ENCODE measurements around the gene NPAT. TPM values are rescaled to one million over a fixed set of nuclear protein-coding genes. Genes with fewer than 3 reads are reported as not detected.

Gene NPAT
- total and polyA plus RNA-seq, 9 of the 15 experiments (the other 6 are each of a cell fraction or from before 2014, with no cell fraction given) = 8.8 to 30.0 (median 22.1) TPM

DNA sequence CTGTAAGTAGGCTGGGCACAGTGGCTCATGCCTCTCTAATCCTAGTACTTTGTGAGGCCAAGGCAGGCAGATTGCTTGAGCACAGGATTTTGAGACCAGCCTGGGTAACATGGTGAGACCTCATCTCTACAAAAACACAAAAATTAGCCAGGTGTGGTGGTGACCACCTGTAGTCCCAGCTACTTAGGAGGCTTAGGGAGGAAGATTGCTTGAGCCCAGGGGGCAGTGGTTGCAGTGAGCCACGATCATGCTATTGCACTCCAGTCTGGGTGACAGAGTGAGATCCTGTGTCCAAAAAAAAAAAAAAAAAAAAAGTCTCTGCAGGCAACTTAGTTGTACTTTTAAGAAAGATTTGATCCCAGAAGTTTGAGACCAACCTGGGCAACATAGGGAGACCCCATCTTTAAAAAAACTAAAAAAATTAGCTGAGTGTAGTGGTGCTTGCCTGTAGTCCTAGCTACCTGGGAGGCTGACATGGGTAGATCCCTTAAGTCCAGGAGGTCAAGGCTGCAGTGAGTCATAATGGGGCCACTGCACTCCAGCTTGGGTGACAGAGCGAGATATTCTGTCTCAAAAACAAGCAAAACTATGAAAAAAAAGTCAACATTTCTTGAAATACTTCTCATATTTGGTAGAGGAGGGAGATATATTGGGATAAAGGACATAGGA lies 11.0 kb upstream of the NPAT start:
- DNase-seq (ENCODE audit: extremely low read depth in 1 of 4, low spot score in 3 of 4) (peak in 1 of 4 experiments; percentile 26), FAIRE-seq (peak; percentile 35), ATAC-seq (peak; percentile 54; the same call in 2 of the 3 replicates)
- in situ Hi-C loops (cut with MboI) (no loop called here), intact Hi-C loops (cut with micrococcal nuclease) (no loop called here)
- peaks cover 45% of the 10 kb centered on the region for H3K36me3 ChIP-seq (ENCODE audit: control insufficient read depth, insufficient read depth, low read length)
- no peak overlapping the region for H3K4me3 ChIP-seq
- TF ChIP-seq PTRF (tag; IDR thresholded peaks at IDR 0.05) (no peak), FOSL1 (tag; conservative IDR thresholded peaks at IDR 0.05) (0 out of 2 replicates have a peak, but pooled peaks have one; percentile 24)
- H3K79me2 ChIP-seq (ENCODE audit: control insufficient read depth, insufficient read depth, low read length) = 0 out of 3 replicates have a peak, but pooled peaks cover under 1% of the 10 kb centered on the region
- BruUV-seq (replicated peaks) = no TSS peak
- no peaks in the 10 kb centered on the region for H3K4me1 ChIP-seq (replicated peaks in 1 of 2; ENCODE audit: control insufficient read depth in 2 of 2, insufficient read depth in 2 of 2, low read length in 2 of 2)
- no peaks in the 10 kb centered on the region for H3K9me3 ChIP-seq (replicated peaks; ENCODE audit: control insufficient read depth, insufficient read depth, low read depth, low read length)
- H4K20me1 ChIP-seq (replicated peaks; ENCODE audit: control insufficient read depth, insufficient read depth, low read length) = no peaks in the 10 kb centered on the region
- no peak overlapping the region for H3K27ac ChIP-seq (ENCODE audit: extremely low read depth, low read depth, low read length)
- H3K27me3 ChIP-seq (ENCODE audit: control insufficient read depth in 2 of 2, insufficient read depth in 2 of 2, low read length in 2 of 2) = no peaks in the 10 kb centered on the region
- H3K9me1 ChIP-seq (ENCODE audit: control insufficient read depth, insufficient read depth, low read length) = no peaks in the 10 kb centered on the region
- POLR2A ChIA-PET = interaction anchor here (1.0 kb wide), 1 partner anchor 10 kb away, joined by 3 read pairs; the partner anchor contains the start of gene ATM
- H2AFZ ChIP-seq (ENCODE audit: low read depth, low read length) = no peak overlapping the region
- H3K4me2 ChIP-seq (ENCODE audit: insufficient read depth, low read length) = no peak overlapping the region
- no peak overlapping the region for H3K9ac ChIP-seq (ENCODE audit: insufficient read depth in 1 of 2, low read depth in 2 of 2, low read length in 2 of 2)
- 79% methylated on average over 2 of the region's 2 CpGs for WGBS (ENCODE audit: insufficient coverage, low coverage, missing lambda C conversion rate)
- CTCF ChIA-PET (ENCODE audit: low intra/inter-chr PET ratio) = interaction anchor here (0.6 kb wide), 1 partner anchor 17 kb away, joined by 3 read pairs; no protein-coding TSS in a partner anchor

DNA sequence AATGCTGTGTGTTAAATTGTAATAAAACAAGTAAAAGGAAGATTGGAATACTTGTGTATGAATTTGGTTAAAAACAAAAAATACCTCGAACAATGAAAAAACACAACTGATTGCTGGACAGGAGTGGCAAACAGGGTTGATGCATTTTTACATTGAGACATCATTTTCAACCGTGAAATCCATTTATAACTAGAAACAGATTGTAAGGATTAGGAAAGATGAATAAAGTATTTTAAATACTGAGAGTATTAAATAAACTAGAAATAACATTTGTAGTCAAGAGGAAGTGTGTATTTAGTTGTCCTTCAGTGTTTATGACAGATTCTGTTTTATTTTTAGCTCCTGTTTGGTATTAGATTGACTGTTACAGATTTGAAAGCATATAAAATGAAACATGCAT lies 5.8 kb upstream of the NPAT start:
- Histone ChIP-seq H3K9me3 (replicated peaks; ENCODE audit: control insufficient read depth, insufficient read depth, low read depth, low read length) (no peaks in the 10 kb centered on the region), H3K4me1 (replicated peaks in 1 of 2; ENCODE audit: control insufficient read depth in 2 of 2, insufficient read depth in 2 of 2, low read length in 2 of 2) (peaks cover 5 to 22% of the 10 kb centered on the region in 2 experiments; a peak in 4 of 5 replicates), H3K27me3 (ENCODE audit: control insufficient read depth in 2 of 2, insufficient read depth in 2 of 2, low read length in 2 of 2) (no peaks in the 10 kb centered on the region), H4K20me1 (replicated peaks; ENCODE audit: control insufficient read depth, insufficient read depth, low read length) (0 out of 2 replicates have a peak, but pooled peaks cover 6% of the 10 kb centered on the region), H3K9me1 (ENCODE audit: control insufficient read depth, insufficient read depth, low read length) (no peaks in the 10 kb centered on the region), H3K36me3 (ENCODE audit: control insufficient read depth, insufficient read depth, low read length) (peaks cover 38% of the 10 kb centered on the region), H3K27ac (ENCODE audit: extremely low read depth, low read depth, low read length) (no peak overlapping the region), H3K9ac (ENCODE audit: insufficient read depth in 1 of 2, low read depth in 2 of 2, low read length in 2 of 2) (no peak overlapping the region), H3K4me3 (no peak overlapping the region), H2AFZ (ENCODE audit: low read depth, low read length) (no peak overlapping the region), H3K79me2 (ENCODE audit: control insufficient read depth, insufficient read depth, low read length) (peaks cover 43% of the 10 kb centered on the region), H3K4me2 (ENCODE audit: insufficient read depth, low read length) (no peak overlapping the region)
- intact Hi-C loops (cut with micrococcal nuclease) (loop anchor here (10.0 kb wide), 1 partner anchor 187 kb away; no protein-coding TSS in a partner anchor), in situ Hi-C loops (cut with MboI) (no loop called here)
- DNase-seq (ENCODE audit: extremely low read depth in 1 of 4, low spot score in 3 of 4) (no peak), FAIRE-seq (no peak), ATAC-seq (no peak)
- ChIA-PET CTCF (ENCODE audit: low intra/inter-chr PET ratio) (no interaction called here), POLR2A (no interaction called here)
- 95% methylated on average over 2 of the region's 2 CpGs for WGBS (ENCODE audit: insufficient coverage, low coverage, missing lambda C conversion rate)
- no TSS peak for BruUV-seq (replicated peaks)
- TF ChIP-seq, protein P1, sequence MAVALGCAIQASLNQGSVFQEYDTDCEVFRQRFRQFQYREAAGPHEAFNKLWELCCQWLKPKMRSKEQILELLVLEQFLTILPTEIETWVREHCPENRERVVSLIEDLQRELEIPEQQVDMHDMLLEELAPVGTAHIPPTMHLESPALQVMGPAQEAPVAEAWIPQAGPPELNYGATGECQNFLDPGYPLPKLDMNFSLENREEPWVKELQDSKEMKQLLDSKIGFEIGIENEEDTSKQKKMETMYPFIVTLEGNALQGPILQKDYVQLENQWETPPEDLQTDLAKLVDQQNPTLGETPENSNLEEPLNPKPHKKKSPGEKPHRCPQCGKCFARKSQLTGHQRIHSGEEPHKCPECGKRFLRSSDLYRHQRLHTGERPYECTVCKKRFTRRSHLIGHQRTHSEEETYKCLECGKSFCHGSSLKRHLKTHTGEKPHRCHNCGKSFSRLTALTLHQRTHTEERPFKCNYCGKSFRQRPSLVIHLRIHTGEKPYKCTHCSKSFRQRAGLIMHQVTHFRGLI (CRISPR knock-in tag; IDR thresholded peaks at IDR 0.05) = no peak
- no peak for TF ChIP-seq ZNF561 (CRISPR knock-in tag; conservative IDR thresholded peaks at IDR 0.05)
- no peak for TF ChIP-seq LEF1 (IDR thresholded peaks at IDR 0.05)
- TF ChIP-seq CTCF (IDR thresholded peaks at IDR 0.05 in 2 of 3, conservative IDR thresholded peaks at IDR 0.05 in 1 of 3; ENCODE audit: insufficient read depth in 2 of 3, low read depth in 1 of 3, low read length in 3 of 3) = no peak
- no peak for TF ChIP-seq ZEB2 (IDR thresholded peaks at IDR 0.05)
- TF ChIP-seq BRD9 (IDR thresholded peaks at IDR 0.05; ENCODE audit: low read depth, partially characterized antibody) = no peak
- TF ChIP-seq, protein P2, sequence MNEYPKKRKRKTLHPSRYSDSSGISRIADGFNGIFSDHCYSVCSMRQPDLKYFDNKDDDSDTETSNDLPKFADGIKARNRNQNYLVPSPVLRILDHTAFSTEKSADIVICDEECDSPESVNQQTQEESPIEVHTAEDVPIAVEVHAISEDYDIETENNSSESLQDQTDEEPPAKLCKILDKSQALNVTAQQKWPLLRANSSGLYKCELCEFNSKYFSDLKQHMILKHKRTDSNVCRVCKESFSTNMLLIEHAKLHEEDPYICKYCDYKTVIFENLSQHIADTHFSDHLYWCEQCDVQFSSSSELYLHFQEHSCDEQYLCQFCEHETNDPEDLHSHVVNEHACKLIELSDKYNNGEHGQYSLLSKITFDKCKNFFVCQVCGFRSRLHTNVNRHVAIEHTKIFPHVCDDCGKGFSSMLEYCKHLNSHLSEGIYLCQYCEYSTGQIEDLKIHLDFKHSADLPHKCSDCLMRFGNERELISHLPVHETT (CRISPR knock-in tag; conservative IDR thresholded peaks at IDR 0.05 in 1 of 2, IDR thresholded peaks at IDR 0.05 in 1 of 2) = no peak
- TF ChIP-seq WHSC1 (IDR thresholded peaks at IDR 0.05; ENCODE audit: low read length) = no peak

All from K562 (cell line).